ENCODE data around the gene KCNMB3.

KCNMB3 gene

GRCh38 chr3:179250803-179251476 lies at the start of gene KCNMB3:
KCNMB3 (minus strand) TSS chr3:179251114; CDS start chr3:179250990, 124 bp downstream.
- Histone ChIP-seq H3K4me3 (ENCODE audit: low read length, poor library complexity, severe bottlenecking) (no peak within 1 kb of the TSS), H3K9ac (ENCODE audit: low read depth, low read length, poor library complexity, severe bottlenecking) (no peak within 1 kb of the TSS), H4K20me1 (ENCODE audit: insufficient read depth, low read length, poor library complexity, severe bottlenecking) (no peaks in the 10 kb centered on the region), H3K36me3 (ENCODE audit: insufficient read depth, low read length) (no peaks in the 10 kb centered on the region), H3K9me2 (replicated peaks; ENCODE audit: low read depth, low read length) (no peaks in the 10 kb centered on the region), H3K9me3 (ENCODE audit: insufficient read depth, low read depth, low read length) (no peaks in the 10 kb centered on the region), H3K79me2 (ENCODE audit: insufficient read depth, low read length) (no peaks in the 10 kb centered on the region), H3K27me3 (ENCODE audit: insufficient read depth, low read length, poor library complexity, severe bottlenecking) (no peaks in the 10 kb centered on the region), H3F3A (ENCODE audit: low read depth) (no peaks in the 10 kb centered on the region), H2AFZ (ENCODE audit: low read length) (no peak within 1 kb of the TSS), H3K4me1 (ENCODE audit: insufficient read depth, low read length, poor library complexity, severe bottlenecking) (peaks cover 3% of the 10 kb centered on the region), H3K4me2 (ENCODE audit: low read depth, low read length, poor library complexity, severe bottlenecking) (no peak within 1 kb of the TSS)
- TF ChIP-seq EZH2phosphoT487 (IDR thresholded peaks at IDR 0.05; ENCODE audit: borderline replicate concordance) (no peak), CTCF (conservative IDR thresholded peaks at IDR 0.05; ENCODE audit: low read length) (no peak)

GRCh38 chr3:179299999-179300613 lies 49.2 kb upstream of the KCNMB3 start:
- Histone ChIP-seq H3K9ac (ENCODE audit: low read depth, low read length, poor library complexity, severe bottlenecking) (no peak overlapping the region), H3K79me2 (ENCODE audit: insufficient read depth, low read length) (no peaks in the 10 kb centered on the region), H3F3A (ENCODE audit: low read depth) (no peaks in the 10 kb centered on the region), H3K9me3 (ENCODE audit: insufficient read depth, low read depth, low read length) (no peaks in the 10 kb centered on the region), H2AFZ (ENCODE audit: low read length) (no peak overlapping the region), H3K4me2 (ENCODE audit: low read depth, low read length, poor library complexity, severe bottlenecking) (no peak overlapping the region), H3K4me3 (ENCODE audit: low read length, poor library complexity, severe bottlenecking) (no peak overlapping the region), H3K9me2 (replicated peaks; ENCODE audit: low read depth, low read length) (no peaks in the 10 kb centered on the region), H4K20me1 (ENCODE audit: insufficient read depth, low read length, poor library complexity, severe bottlenecking) (no peaks in the 10 kb centered on the region), H3K4me1 (ENCODE audit: insufficient read depth, low read length, poor library complexity, severe bottlenecking) (peaks cover 10% of the 10 kb centered on the region), H3K27me3 (ENCODE audit: insufficient read depth, low read length, poor library complexity, severe bottlenecking) (no peaks in the 10 kb centered on the region), H3K36me3 (ENCODE audit: insufficient read depth, low read length) (no peaks in the 10 kb centered on the region)
- TF ChIP-seq CTCF (conservative IDR thresholded peaks at IDR 0.05; ENCODE audit: low read length) (no peak), EZH2phosphoT487 (IDR thresholded peaks at IDR 0.05; ENCODE audit: borderline replicate concordance) (no peak)

GRCh38 chr3:179299316-179299715 lies 48.4 kb upstream of the KCNMB3 start:
- peaks cover 10% of the 10 kb centered on the region for H3K4me1 ChIP-seq (ENCODE audit: insufficient read depth, low read length, poor library complexity, severe bottlenecking)
- H3K79me2 ChIP-seq (ENCODE audit: insufficient read depth, low read length), result no peaks in the 10 kb centered on the region
- H4K20me1 ChIP-seq (ENCODE audit: insufficient read depth, low read length, poor library complexity, severe bottlenecking), result no peaks in the 10 kb centered on the region
- H3K4me2 ChIP-seq (ENCODE audit: low read depth, low read length, poor library complexity, severe bottlenecking), result no peak overlapping the region
- no peaks in the 10 kb centered on the region for H3F3A ChIP-seq (ENCODE audit: low read depth)
- H3K9ac ChIP-seq (ENCODE audit: low read depth, low read length, poor library complexity, severe bottlenecking), result no peak overlapping the region
- no peaks in the 10 kb centered on the region for H3K27me3 ChIP-seq (ENCODE audit: insufficient read depth, low read length, poor library complexity, severe bottlenecking)
- no peaks in the 10 kb centered on the region for H3K9me3 ChIP-seq (ENCODE audit: insufficient read depth, low read depth, low read length)
- TF ChIP-seq CTCF (conservative IDR thresholded peaks at IDR 0.05; ENCODE audit: low read length) (no peak), EZH2phosphoT487 (IDR thresholded peaks at IDR 0.05; ENCODE audit: borderline replicate concordance) (no peak)
- H3K9me2 ChIP-seq (replicated peaks; ENCODE audit: low read depth, low read length), result no peaks in the 10 kb centered on the region
- H3K36me3 ChIP-seq (ENCODE audit: insufficient read depth, low read length), result no peaks in the 10 kb centered on the region
- H2AFZ ChIP-seq (ENCODE audit: low read length), result no peak overlapping the region
- no peak overlapping the region for H3K4me3 ChIP-seq (ENCODE audit: low read length, poor library complexity, severe bottlenecking)

All from Loucy (cell line).